ENCODE measurements around the gene EIF5AL1.

DNA sequence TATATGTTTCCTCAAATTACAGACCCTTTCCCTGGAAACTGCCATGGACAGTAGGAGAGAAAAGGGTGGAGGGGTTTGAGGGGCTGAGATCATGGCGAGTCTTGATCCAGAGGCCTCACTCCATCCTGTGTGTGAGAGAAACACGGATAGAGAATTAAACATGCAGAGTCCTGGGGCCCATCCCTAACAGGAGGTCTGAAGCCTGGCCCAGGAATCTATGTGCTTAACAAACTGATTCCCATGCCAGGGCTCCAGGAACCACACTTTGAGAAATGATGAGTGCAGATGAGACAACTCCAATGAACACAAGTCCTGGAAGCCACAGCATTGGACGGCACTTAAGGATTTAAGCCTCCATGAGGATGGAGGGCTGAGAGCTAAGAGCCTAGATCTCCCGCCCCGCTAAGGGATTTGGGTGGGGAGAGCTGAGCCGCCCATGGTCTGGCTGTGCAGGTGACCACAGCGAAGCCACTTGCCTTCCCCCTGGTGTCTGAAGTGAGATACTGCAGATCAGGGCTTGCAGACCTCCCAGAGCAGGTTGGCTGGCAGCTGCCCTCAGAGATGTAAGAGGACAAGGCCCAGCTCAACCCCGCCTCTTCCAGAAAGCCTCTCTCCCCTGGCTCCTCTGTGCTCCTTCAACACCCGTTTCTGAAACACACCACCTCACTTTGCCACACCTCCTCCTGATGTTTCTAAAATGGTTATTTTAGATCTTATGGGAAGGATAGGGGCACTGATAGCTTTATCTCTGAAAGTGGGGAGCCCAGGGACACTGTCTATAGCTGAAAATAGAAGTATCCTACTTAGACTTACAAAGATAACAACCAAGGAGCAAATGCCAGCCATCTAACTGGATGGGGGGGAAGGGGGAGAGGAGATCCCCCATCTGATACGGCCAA, 24.8 kb upstream of the EIF5AL1 start:
- TF ChIP-seq, protein P1, sequence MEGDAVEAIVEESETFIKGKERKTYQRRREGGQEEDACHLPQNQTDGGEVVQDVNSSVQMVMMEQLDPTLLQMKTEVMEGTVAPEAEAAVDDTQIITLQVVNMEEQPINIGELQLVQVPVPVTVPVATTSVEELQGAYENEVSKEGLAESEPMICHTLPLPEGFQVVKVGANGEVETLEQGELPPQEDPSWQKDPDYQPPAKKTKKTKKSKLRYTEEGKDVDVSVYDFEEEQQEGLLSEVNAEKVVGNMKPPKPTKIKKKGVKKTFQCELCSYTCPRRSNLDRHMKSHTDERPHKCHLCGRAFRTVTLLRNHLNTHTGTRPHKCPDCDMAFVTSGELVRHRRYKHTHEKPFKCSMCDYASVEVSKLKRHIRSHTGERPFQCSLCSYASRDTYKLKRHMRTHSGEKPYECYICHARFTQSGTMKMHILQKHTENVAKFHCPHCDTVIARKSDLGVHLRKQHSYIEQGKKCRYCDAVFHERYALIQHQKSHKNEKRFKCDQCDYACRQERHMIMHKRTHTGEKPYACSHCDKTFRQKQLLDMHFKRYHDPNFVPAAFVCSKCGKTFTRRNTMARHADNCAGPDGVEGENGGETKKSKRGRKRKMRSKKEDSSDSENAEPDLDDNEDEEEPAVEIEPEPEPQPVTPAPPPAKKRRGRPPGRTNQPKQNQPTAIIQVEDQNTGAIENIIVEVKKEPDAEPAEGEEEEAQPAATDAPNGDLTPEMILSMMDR (IDR thresholded peaks at IDR 0.05), result peak; percentile 29 to 50
- TF ChIP-seq POLR2AphosphoS5 (IDR thresholded peaks at IDR 0.05), result no peak
- TF ChIP-seq POLR2A (IDR thresholded peaks at IDR 0.05), result no peak
- no peak for TF ChIP-seq EP300 (IDR thresholded peaks at IDR 0.05)

Measured in suprapubic skin (tissue), 4 donors.